Loucy (cell line): ENCODE data around the gene WDSUB1.

Experiments used
- CTCF ChIP-seq: fragments of 200-600 bp; sonication (generic); conservative IDR thresholded peaks from 2 replicates; pipeline ENCODE4 v1.5.1; 2014; ENCODE audit warnings: mild to moderate bottlenecking, antibody characterized with exemption, low read length
- EZH2phosphoT487 ChIP-seq: fragments of 200-600 bp; IDR thresholded peaks from 2 replicates; pipeline ENCODE4 v1.6.1; 2018; ENCODE audit warnings: antibody characterized with exemption, mild to moderate bottlenecking, moderate library complexity, borderline replicate concordance

- TF ChIP-seq CTCF: no peak
- no peak for TF ChIP-seq EZH2phosphoT487
Measured at GRCh38 chr2:159279700-159280099, 6.8 kb downstream of the WDSUB1 start.
